ENCODE results near the gene APOL3. TPM values are rescaled to one million over a fixed set of nuclear protein-coding genes. Genes with fewer than 3 reads are reported as not detected.

APOL3 gene
- total RNA-seq, 1 donor from 2014 or later, result 77.0 TPM

- Histone ChIP-seq H3K4me3 (no peak overlapping the region), H3K9me3 (no peaks in the 10 kb centered on the region), H3K4me1 (peaks cover 30% of the 10 kb centered on the region), H3K36me3 (peaks cover 10% of the 10 kb centered on the region), H3K27me3 (ENCODE audit: low read depth) (no peaks in the 10 kb centered on the region), H3K27ac (no peak overlapping the region)
- peak; percentile 79 for TF ChIP-seq CTCF (IDR thresholded peaks at IDR 0.05)
- intact Hi-C loops (cut with DNase I), result no loop called here
- DNase-seq (peak; percentile 58), ATAC-seq (peak; percentile 80 to 82)
These were observed 34.4 kb upstream of the APOL3 start for GRCh38 chr22:36194971-36195370.

GRCh38 chr22:36194385-36194784, 33.8 kb upstream of the APOL3 start:
- peaks cover 10% of the 10 kb centered on the region for H3K36me3 ChIP-seq
- no peak overlapping the region for H3K27ac ChIP-seq
- H3K27me3 ChIP-seq (ENCODE audit: low read depth), result no peaks in the 10 kb centered on the region
- ATAC-seq (no peak), DNase-seq (no peak)
- H3K4me1 ChIP-seq, result peaks cover 27% of the 10 kb centered on the region
- H3K4me3 ChIP-seq, result no peak overlapping the region
- intact Hi-C loops (cut with DNase I), result no loop called here
- TF ChIP-seq CTCF (IDR thresholded peaks at IDR 0.05), result no peak
- H3K9me3 ChIP-seq, result no peaks in the 10 kb centered on the region

- TF ChIP-seq CTCF (IDR thresholded peaks at IDR 0.05), result no peak
- intact Hi-C loops (cut with DNase I), result no loop called here
These were observed 33.0 kb upstream of the APOL3 start for GRCh38 chr22:36193577-36193976.

GRCh38 chr22:36193171-36193570, 32.6 kb upstream of the APOL3 start:
- DNase-seq (no peak), ATAC-seq (no peak)
- Histone ChIP-seq H3K27ac (no peak overlapping the region), H3K9me3 (no peaks in the 10 kb centered on the region), H3K4me1 (peaks cover 21% of the 10 kb centered on the region), H3K27me3 (ENCODE audit: low read depth) (no peaks in the 10 kb centered on the region), H3K4me3 (no peak overlapping the region), H3K36me3 (peaks cover 10% of the 10 kb centered on the region)
- intact Hi-C loops (cut with DNase I), result no loop called here
- no peak for TF ChIP-seq CTCF (IDR thresholded peaks at IDR 0.05)

More at GRCh38 chr22:36193577-36193976, 33.0 kb upstream of the APOL3 start:
- ATAC-seq (no peak), DNase-seq (no peak)
- Histone ChIP-seq H3K9me3 (no peaks in the 10 kb centered on the region), H3K4me1 (peaks cover 21% of the 10 kb centered on the region), H3K27ac (no peak overlapping the region), H3K27me3 (ENCODE audit: low read depth) (no peaks in the 10 kb centered on the region), H3K4me3 (no peak overlapping the region), H3K36me3 (peaks cover 10% of the 10 kb centered on the region)

GRCh38 chr22:36192542-36192941, 32.0 kb upstream of the APOL3 start:
- no peaks in the 10 kb centered on the region for H3K9me3 ChIP-seq
- TF ChIP-seq CTCF (IDR thresholded peaks at IDR 0.05), result no peak
- DNase-seq, result no peak
- no peak overlapping the region for H3K27ac ChIP-seq
- intact Hi-C loops (cut with DNase I), result no loop called here
- H3K36me3 ChIP-seq, result peaks cover 10% of the 10 kb centered on the region
- no peak overlapping the region for H3K4me3 ChIP-seq
- no peaks in the 10 kb centered on the region for H3K27me3 ChIP-seq (ENCODE audit: low read depth)
- H3K4me1 ChIP-seq, result peaks cover 15% of the 10 kb centered on the region
- no peak for ATAC-seq
